NCI-H2227 treated with DMSO at 0.1 percent for 48 hours (cell line): Measurements from ENCODE around the gene STARD5.
"Not testable (repeated sequence)": the region's sequence is repeated elsewhere in the genome, so short reads cannot be mapped to it uniquely, and the experiment has no call there.

ENCODE experiments used
- DNase-seq: peaks from one replicate; lab custom pipeline; 2025; lab: John Stamatoyannopoulos, UW

Gene STARD5

DNA sequence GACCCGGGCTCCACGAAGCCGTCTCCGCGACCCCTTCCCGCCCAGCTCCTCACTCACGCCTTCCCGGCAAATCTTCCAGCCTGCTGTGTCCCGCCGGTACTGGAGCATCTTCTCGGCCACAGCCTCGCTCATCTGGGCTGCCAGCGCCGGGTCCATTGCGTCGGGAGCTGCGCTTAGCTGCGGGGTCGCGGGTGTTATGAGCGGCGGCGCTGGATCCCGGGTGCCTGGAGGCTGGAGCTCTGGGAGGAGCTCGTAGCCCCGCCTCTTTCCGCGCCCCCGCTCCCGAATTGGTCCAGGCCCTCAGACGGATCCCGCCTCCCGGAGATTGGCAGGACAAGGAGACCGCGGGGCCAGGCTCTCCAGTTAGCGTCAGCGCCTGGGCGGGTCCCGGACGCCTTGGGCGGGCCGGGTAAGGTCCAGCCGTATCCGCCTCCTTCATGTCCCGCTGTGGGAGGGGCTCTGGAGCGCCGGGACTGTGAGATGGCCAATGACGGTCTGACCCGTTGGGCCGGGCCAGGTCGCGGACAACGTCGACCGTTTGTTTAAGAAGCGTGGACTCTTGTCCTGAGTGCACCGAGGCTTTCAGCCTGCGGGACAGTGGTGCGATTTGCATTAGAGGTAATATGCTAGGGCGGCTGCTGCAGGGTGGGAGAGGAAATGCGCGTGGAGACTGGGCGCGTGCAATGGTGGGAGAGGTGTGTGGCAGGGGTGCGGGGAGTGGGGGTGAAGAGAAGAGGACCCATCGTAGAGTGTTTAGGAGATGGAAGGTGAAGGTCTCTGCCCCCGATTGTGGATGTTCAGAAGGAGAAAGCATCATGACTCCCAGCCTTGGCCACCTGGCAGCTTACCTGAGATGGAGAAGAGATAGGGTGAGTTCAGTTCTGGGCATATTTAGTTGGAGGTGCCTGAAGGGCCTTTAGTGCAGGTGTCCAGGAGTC is at the start of gene STARD5:
Gene STARD5, minus strand, starts transcription at position 198 of the 938 bp plus-strand sequence. Its CDS starts 42 bp downstream, at position 156.
- DNase-seq: peak; percentile 87

DNA sequence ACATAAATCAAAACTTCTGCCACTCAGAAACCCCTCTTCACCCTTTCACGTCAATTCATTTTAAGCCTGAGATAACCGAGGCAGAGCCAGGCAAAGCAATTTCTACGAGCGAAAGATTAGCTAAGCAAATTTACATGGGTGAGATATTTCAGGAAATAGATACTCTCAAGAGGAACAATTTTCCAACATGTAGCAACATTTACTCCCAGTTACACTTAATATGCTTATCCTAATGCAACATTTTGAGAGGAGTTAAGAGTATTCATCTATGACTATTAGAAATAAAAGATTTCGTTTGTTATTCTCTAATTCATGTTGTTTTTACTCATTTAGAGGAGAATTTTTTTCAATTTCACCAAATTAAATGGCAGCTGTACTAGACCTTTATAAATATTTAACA is 49.2 kb upstream of the STARD5 start:
- no peak for DNase-seq

DNA sequence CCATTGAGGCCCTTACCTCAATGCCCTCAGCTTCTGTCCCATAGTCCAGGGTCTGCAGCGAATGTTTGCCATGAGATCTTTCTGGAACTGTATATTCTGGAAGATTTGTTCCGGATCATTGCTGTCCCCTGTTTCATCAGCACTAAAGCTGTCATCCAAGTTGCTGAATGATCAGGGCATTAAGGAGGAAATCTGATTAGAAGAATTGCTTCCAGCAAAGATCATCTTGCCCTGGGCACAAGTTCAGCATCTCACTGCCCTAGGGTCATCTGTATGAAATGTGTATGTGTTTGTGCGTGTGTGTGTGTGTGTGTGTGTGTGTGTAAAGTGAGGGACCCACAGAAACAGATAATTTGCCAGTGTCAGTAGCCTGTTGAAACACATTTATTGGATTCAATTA is 48.6 kb upstream of the STARD5 start:
- DNase-seq: no peak

- DNase-seq: no peak
These were observed 40.0 kb upstream of the STARD5 start for GRCh38 chr15:81363718-81364500.

DNA sequence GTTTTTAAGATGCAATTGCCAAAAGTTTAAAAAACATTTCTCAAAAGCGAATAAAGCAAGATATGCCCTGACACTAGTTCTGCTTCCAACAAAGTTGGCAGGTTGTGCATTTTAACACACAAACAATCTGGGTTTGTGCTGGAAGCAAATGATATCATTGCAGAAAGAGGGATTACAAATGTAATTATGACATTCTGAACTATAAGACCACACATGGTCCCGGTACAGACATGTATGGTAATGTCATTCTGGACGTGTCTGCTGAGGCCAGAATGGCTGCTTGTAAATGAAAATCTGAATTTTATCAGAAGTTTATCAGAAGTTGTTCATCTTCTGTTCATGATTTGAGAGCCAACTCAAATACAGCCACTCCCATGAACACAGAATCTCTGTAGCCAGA is 39.3 kb upstream of the STARD5 start:
- DNase-seq: no peak

DNA sequence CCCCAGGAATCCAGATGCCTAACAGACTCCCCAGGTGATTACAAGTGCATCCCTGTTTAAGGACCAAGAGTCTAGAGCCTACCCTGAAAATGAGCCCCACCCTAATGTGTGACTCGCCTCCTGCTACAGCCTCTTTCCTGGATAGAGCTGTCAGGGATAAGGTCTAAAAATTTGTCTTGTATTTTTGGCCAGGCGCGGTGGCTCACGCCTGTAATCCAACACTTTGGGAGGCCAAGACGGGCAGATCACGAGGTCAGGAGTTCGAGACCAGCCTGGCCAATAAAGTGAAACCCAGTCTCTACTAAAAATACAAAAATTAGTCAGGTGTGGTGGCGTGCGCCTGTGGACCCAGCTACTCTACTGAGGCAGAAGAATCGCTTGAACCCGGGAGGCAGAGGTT is 38.8 kb upstream of the STARD5 start:
- DNase-seq: no peak

GRCh38 chr15:81361891-81362290 is 38.0 kb upstream of the STARD5 start:
- DNase-seq: no peak

GRCh38 chr15:81360491-81360890 is 36.5 kb upstream of the STARD5 start:
- no peak for DNase-seq

- no peak for DNase-seq
These were observed 34.3 kb upstream of the STARD5 start for GRCh38 chr15:81358248-81358647.

GRCh38 chr15:81357180-81357686 is 33.3 kb upstream of the STARD5 start:
- DNase-seq: no peak

DNA sequence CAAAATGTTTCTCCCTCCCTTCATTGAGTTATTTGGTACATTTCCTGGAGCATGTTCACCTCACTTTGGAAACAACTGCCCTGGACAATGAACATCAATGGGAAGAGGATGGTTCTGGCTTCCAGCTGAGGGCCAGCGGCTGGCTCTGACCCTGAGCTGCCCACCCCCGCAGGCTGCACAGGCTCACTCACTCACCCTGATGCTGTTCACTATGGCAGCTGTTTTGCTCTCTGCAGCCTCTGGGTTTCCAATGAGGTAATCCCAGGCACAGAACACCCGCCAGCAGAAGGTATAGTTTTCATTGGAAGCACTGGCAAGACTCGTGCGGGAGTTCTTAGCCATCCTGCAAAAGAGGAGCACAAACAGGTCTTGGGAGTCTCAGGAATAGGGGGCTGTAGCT is 32.3 kb upstream of the STARD5 start:
- no peak for DNase-seq

GRCh38 chr15:81351651-81352050 is 27.7 kb upstream of the STARD5 start:
- no peak for DNase-seq

GRCh38 chr15:81349271-81349670 is 25.3 kb upstream of the STARD5 start:
- no peak for DNase-seq

- DNase-seq: not testable (repeated sequence)
These were observed 24.8 kb upstream of the STARD5 start for GRCh38 chr15:81348691-81349090.

GRCh38 chr15:81347910-81348309 is 24.0 kb upstream of the STARD5 start:
- no peak for DNase-seq

DNA sequence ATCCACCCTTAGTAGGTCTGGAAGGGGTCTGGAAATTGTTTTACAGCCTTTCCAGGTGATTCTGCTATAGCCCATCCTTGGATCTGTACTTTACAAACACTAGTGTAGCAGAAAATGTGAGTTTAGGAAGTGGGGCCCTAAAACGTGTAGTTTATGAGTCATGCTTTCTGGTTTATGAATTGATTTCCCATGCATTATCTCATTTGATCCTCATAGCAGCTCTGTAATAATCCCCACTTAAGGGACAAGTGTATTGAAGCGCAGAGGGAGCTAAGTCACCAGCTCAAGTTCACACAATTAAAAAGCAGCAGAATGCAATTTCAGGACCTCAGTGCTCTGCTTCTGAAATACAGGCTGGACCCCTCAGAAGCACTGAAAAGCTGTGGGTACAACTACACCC is 22.7 kb upstream of the STARD5 start:
- no peak for DNase-seq

- DNase-seq: no peak
These were observed 19.4 kb upstream of the STARD5 start for GRCh38 chr15:81343371-81343770.

- no peak for DNase-seq
These were observed 17.4 kb upstream of the STARD5 start for GRCh38 chr15:81341351-81341750.

DNA sequence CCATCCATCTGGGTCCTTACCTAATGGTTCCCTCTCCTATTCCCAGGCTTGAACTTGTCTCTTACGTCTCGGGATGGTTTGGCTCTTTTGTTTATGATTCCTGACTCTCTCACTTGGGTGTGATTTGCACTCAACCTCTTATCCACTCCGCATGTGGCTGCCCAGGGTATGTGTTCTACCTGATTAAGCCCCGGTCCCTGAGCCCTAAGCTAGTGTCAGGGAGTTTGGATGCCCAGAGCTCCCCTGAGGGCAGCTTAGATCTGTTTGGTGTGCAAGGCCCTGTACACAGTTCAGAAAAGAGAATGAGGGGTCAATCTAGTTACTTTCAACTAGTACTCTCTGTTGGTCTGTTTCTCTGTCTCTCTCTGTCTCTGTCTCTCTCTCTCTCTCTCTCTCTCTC is 15.9 kb upstream of the STARD5 start:
- no peak for DNase-seq

DNA sequence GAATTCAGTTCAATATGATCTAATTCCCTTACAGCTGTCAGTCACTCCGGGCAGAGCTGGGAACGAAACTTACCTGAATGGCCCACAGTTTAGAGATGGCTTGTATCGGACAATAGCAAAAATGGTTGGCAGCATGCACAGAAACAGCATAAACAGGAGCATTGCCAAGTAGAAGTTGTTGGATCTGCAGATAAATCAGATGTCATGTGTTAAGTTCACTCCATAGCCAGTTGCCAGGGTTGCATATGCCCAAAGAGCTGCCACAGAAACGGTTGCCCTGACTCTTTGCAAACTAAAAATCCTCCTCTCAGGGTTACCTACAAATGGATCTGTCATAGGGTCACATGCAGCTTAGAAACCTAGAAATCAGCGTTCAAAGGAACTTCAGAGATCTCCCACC is 15.4 kb upstream of the STARD5 start:
- no peak for DNase-seq

- DNase-seq: no peak
These were observed 14.4 kb upstream of the STARD5 start for GRCh38 chr15:81338170-81339007.

DNA sequence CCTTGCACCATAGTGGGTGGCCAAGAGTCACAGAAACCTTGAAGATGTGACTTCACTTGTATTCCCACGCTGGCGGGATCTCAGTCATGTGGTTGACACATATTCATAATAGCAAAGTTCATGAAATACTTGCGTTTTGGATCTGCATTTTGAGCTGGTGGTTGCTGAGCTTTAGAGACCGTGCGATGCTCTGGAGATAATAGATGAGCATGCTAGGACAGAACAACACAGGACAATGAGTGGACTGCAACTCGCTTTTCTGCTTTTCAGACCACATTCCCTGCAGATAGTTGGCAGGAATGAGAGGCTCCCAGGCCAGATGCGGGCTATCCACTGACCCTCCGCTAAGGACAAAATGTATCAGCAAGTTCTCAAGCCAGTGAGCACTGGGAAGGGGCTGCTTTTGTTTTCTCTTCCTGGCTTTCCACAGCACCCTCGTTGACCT is 13.8 kb upstream of the STARD5 start:
- DNase-seq: no peak
